HEK293 (cell line): Measurements from ENCODE around the gene NRL.

ENCODE experiments used
- CTCF ChIA-PET: fragments of 350-600 bp; formaldehyde crosslinking; extraction: SDS; loops from one replicate; lab custom pipeline; 2021; ENCODE audit warnings: antibody characterized with exemption; lab: Yijun Ruan, JAX
- POLR2A ChIA-PET: fragments of 300-600 bp; formaldehyde crosslinking; extraction: SDS; loops from one replicate; lab custom pipeline; 2020; ENCODE audit warnings: antibody characterized with exemption, inconsistent platforms; lab: Yijun Ruan, JAX
- H3K27ac ChIP-seq: fragments of 200-500 bp; sonication (Bioruptor generic); 2 replicates; pipeline ENCODE4 v1.5.1; 2014; ENCODE audit warnings: low read depth, low read length, control low read depth, inconsistent platforms; ENCODE audit errors: extremely low read depth
- H3K36me3 ChIP-seq, 2 experiments: fragments of 200-500 bp in 1 of 2; sonication (Bioruptor generic) in 1 of 2; 1 replicate in 1 of 2; 2 replicates in 1 of 2; pipeline ENCODE4 v1.5.1; 2014 to 2017; ENCODE audit warnings: inconsistent platforms in 2 of 2, low read length in 2 of 2; ENCODE audit not compliant: control insufficient read depth in 2 of 2, insufficient read depth in 1 of 2
- H3K4me1 ChIP-seq: fragments of 200-500 bp; sonication (Bioruptor generic); 2 replicates; pipeline ENCODE4 v1.5.1; 2014; ENCODE audit warnings: mild to moderate bottlenecking, low read length, inconsistent platforms; ENCODE audit not compliant: control insufficient read depth, insufficient read depth
- H3K4me3 ChIP-seq: 2 replicates; pipeline ENCODE4 v1.5.1; 2011; ENCODE audit warnings: low read depth, mild to moderate bottlenecking, control low read depth, low read length, moderate library complexity
- H3K9me3 ChIP-seq: fragments of 200-500 bp; sonication (Bioruptor generic); 2 replicates; pipeline ENCODE4 v1.5.1; 2014; ENCODE audit warnings: low read depth, low read length, inconsistent platforms; ENCODE audit not compliant: control insufficient read depth, insufficient read depth
- AEBP2 ChIP-seq: fragments of 450-650 bp; formaldehyde crosslinking; IDR thresholded peaks from 2 replicates; pipeline ENCODE4 v1.5.1; 2016; ENCODE audit warnings: missing biosample characterization, missing genetic modification characterization, borderline replicate concordance
- BCL6B ChIP-seq: fragments of 450-650 bp; formaldehyde crosslinking; IDR thresholded peaks from 2 replicates; pipeline ENCODE4 v1.5.1; 2017; ENCODE audit warnings: missing biosample characterization, missing genetic modification characterization
- HOXC10 ChIP-seq: sonication (generic); formaldehyde crosslinking; IDR thresholded peaks from 2 replicates; pipeline ENCODE4 v1.8.1; 2023; ENCODE audit warnings: mild to moderate bottlenecking, missing genetic modification reagents
- KLF10 ChIP-seq: fragments of 450-650 bp; IDR thresholded peaks from 2 replicates; pipeline ENCODE4 v1.5.1; 2018; ENCODE audit warnings: missing biosample characterization, mild to moderate bottlenecking, missing genetic modification characterization
- KLF8 ChIP-seq: fragments of 450-650 bp; formaldehyde crosslinking; IDR thresholded peaks from 2 replicates; pipeline ENCODE4 v1.5.1; 2016; ENCODE audit warnings: missing biosample characterization, missing genetic modification characterization
- PRDM1 ChIP-seq: fragments of 450-650 bp; formaldehyde crosslinking; IDR thresholded peaks from 2 replicates; pipeline ENCODE4; 2016; ENCODE audit warnings: missing biosample characterization, missing genetic modification characterization
- PRDM2 ChIP-seq: fragments of 450-650 bp; formaldehyde crosslinking; IDR thresholded peaks from 2 replicates; pipeline ENCODE4 v1.5.1; 2016; ENCODE audit warnings: missing biosample characterization, missing genetic modification characterization, borderline replicate concordance
- SCRT1 ChIP-seq: fragments of 450-650 bp; formaldehyde crosslinking; IDR thresholded peaks from 2 replicates; pipeline ENCODE4 v1.5.1; 2016; ENCODE audit warnings: missing biosample characterization, missing genetic modification characterization, borderline replicate concordance
- WT1 ChIP-seq: fragments of 450-650 bp; formaldehyde crosslinking; IDR thresholded peaks from 2 replicates; pipeline ENCODE4 v1.5.1; 2016; ENCODE audit warnings: missing biosample characterization, missing genetic modification characterization
- ZBTB21 ChIP-seq: fragments of 450-650 bp; formaldehyde crosslinking; IDR thresholded peaks from 2 replicates; pipeline ENCODE4 v1.5.1; 2017; ENCODE audit warnings: missing biosample characterization, missing genetic modification characterization
- ZNF214 ChIP-seq: fragments of 450-650 bp; formaldehyde crosslinking; IDR thresholded peaks from 2 replicates; pipeline ENCODE4 v1.5.1; 2017; ENCODE audit warnings: missing biosample characterization, mild to moderate bottlenecking, missing genetic modification characterization, borderline replicate concordance
- ZNF26 ChIP-seq: fragments of 450-650 bp; formaldehyde crosslinking; IDR thresholded peaks from 2 replicates; pipeline ENCODE4 v1.5.1; 2016; ENCODE audit warnings: missing biosample characterization, missing genetic modification characterization
- ZNF341 ChIP-seq: fragments of 450-650 bp; formaldehyde crosslinking; IDR thresholded peaks from 2 replicates; pipeline ENCODE4; 2016; ENCODE audit warnings: low read depth, missing biosample characterization, missing genetic modification characterization
- ZNF394 ChIP-seq: fragments of 450-650 bp; formaldehyde crosslinking; IDR thresholded peaks from 2 replicates; pipeline ENCODE4 v1.5.1; 2016; ENCODE audit warnings: missing biosample characterization, missing genetic modification characterization, mild to moderate bottlenecking, moderate library complexity, borderline replicate concordance
- ZNF404 ChIP-seq: fragments of 450-650 bp; formaldehyde crosslinking; IDR thresholded peaks from 2 replicates; pipeline ENCODE4 v1.5.1; 2017; ENCODE audit warnings: missing biosample characterization, missing genetic modification characterization
- ZNF473 ChIP-seq: fragments of 450-650 bp; formaldehyde crosslinking; IDR thresholded peaks from 2 replicates; pipeline ENCODE4 v1.5.1; 2017; ENCODE audit warnings: missing biosample characterization, missing genetic modification characterization
- ZNF513 ChIP-seq: fragments of 450-650 bp; IDR thresholded peaks from 2 replicates; pipeline ENCODE4 v1.5.1; 2018; ENCODE audit warnings: missing biosample characterization, missing genetic modification characterization
- ZNF664 ChIP-seq: fragments of 450-650 bp; formaldehyde crosslinking; IDR thresholded peaks from 2 replicates; pipeline ENCODE4 v1.5.1; 2016; ENCODE audit warnings: missing biosample characterization, missing genetic modification characterization
- ZNF785 ChIP-seq: fragments of 450-650 bp; formaldehyde crosslinking; IDR thresholded peaks from 2 replicates; pipeline ENCODE4 v1.5.1; 2016; ENCODE audit warnings: missing biosample characterization, missing genetic modification characterization
- ZNF843 ChIP-seq: fragments of 450-650 bp; formaldehyde crosslinking; IDR thresholded peaks from 2 replicates; pipeline ENCODE4 v1.5.1; 2016; ENCODE audit warnings: missing biosample characterization, missing genetic modification characterization

Gene NRL

GRCh38 chr14:24119691-24120090 lies 4.9 kb upstream of the NRL start:
- TF ChIP-seq ZBTB21 (tag by site-specific recombination) (no peak), ZNF341 (tag by site-specific recombination) (no peak), SCRT1 (tag by site-specific recombination) (no peak), WT1 (tag by site-specific recombination) (no peak), ZNF394 (tag by site-specific recombination) (no peak), ZNF785 (tag by site-specific recombination) (no peak)
- Histone ChIP-seq H3K4me3 (no peak overlapping the region), H3K9me3 (no peaks in the 10 kb centered on the region), H3K36me3 (peaks cover 10 to 70% of the 10 kb centered on the region in 2 experiments; a peak in 2 of 3 replicates), H3K27ac (no peak overlapping the region), H3K4me1 (no peaks in the 10 kb centered on the region)
- ChIA-PET CTCF (interaction anchor here (1.5 kb wide), 1 partner anchor 10 kb away, joined by 8 read pairs; no protein-coding TSS in a partner anchor), POLR2A (interaction anchor here (8.3 kb wide), 1 partner anchor 19 kb away, joined by 163 read pairs; the partner anchor contains the start of genes EMC9 and PSME1)

- Histone ChIP-seq H3K9me3 (no peaks in the 10 kb centered on the region), H3K36me3 (peaks cover 10 to 52% of the 10 kb centered on the region in 2 experiments; a peak in 2 of 3 replicates)
- CTCF ChIA-PET, result interaction anchor here (1.0 to 1.9 kb wide), 3 partner anchors 9 to 59 kb away, joined by 5 to 8 read pairs (median 7); no protein-coding TSS in a partner anchor
- TF ChIP-seq PRDM2 (tag by site-specific recombination), result no peak
- TF ChIP-seq KLF10 (tag by site-specific recombination), result no peak
- TF ChIP-seq BCL6B (tag by site-specific recombination), result no peak
- TF ChIP-seq ZNF664 (tag by site-specific recombination), result no peak
- TF ChIP-seq AEBP2 (tag by site-specific recombination), result no peak
- TF ChIP-seq ZNF26 (tag by site-specific recombination), result no peak
- TF ChIP-seq ZNF513 (tag by site-specific recombination), result no peak
- no peak for TF ChIP-seq ZNF404 (tag by site-specific recombination)
- no peak for TF ChIP-seq PRDM1 (tag by site-specific recombination)
- no peak for TF ChIP-seq ZNF214 (tag by site-specific recombination)
- no peak for TF ChIP-seq ZNF843 (tag by site-specific recombination)
- no peak for TF ChIP-seq HOXC10 (CRISPR knock-in tag)
- TF ChIP-seq KLF8, result no peak
- TF ChIP-seq ZNF473, result no peak
- TF ChIP-seq, all 188 proteins: peak for 0
- POLR2A ChIA-PET, result interaction anchor here (3.9 to 8.3 kb wide), 2 partner anchors 21 to 29 kb away, joined by 60 to 163 read pairs; partner anchors contain the start of genes EMC9, PSME1, PSME2 and RNF31
- Histone ChIP-seq H3K4me1 (no peaks in the 10 kb centered on the region), H3K27ac (no peak overlapping the region), H3K4me3 (no peak overlapping the region)
Measured at GRCh38 chr14:24117179-24117578, 2.4 kb upstream of the NRL start.
